ENCODE data around the gene P2RY6. TPM values are rescaled to one million over a fixed set of nuclear protein-coding genes. Genes with fewer than 3 reads are reported as not detected.
A peak's percentile ranks its signal among the peaks of the same experiment; 100 is the strongest.

The P2RY6 gene
- total RNA-seq, 4 donors from 2014 or later, result 0.76 to 1.0 TPM; not detected in 2

DNA sequence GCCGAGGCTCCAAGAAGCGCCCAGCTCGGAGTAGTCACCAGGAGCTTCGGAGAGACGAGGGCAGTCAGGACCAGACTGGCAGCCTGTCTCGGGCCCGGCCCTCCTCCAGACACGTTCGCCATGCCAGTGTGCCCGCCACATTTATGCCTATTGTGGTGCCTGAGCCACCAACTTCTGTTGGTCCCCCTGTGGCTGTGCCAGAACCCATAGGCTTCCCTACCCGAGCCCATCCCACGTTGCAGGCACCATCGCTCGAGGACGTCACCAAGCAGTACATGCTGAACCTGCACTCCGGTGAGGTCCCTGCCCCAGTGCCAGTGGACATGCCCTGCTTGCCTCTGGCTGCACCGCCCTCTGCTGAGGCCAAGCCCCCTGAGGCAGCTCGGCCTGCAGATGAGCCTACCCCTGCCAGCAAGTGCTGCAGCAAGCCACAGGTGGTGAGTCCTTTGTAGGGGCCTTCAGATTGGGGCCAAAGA lies 39.3 kb downstream of the P2RY6 start:
- peak overlapping the region; percentile 37 to 46 for H3K4me3 ChIP-seq
- no peak for DNase-seq
- peak overlapping the region; percentile 91 to 93 for H3K27ac ChIP-seq
- TF ChIP-seq POLR2A (IDR thresholded peaks at IDR 0.05), result no peak
- TF ChIP-seq, protein P1, sequence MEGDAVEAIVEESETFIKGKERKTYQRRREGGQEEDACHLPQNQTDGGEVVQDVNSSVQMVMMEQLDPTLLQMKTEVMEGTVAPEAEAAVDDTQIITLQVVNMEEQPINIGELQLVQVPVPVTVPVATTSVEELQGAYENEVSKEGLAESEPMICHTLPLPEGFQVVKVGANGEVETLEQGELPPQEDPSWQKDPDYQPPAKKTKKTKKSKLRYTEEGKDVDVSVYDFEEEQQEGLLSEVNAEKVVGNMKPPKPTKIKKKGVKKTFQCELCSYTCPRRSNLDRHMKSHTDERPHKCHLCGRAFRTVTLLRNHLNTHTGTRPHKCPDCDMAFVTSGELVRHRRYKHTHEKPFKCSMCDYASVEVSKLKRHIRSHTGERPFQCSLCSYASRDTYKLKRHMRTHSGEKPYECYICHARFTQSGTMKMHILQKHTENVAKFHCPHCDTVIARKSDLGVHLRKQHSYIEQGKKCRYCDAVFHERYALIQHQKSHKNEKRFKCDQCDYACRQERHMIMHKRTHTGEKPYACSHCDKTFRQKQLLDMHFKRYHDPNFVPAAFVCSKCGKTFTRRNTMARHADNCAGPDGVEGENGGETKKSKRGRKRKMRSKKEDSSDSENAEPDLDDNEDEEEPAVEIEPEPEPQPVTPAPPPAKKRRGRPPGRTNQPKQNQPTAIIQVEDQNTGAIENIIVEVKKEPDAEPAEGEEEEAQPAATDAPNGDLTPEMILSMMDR (IDR thresholded peaks at IDR 0.05), result no peak
- no peaks in the 10 kb centered on the region for H3K27me3 ChIP-seq
- H3K36me3 ChIP-seq, result no peaks in the 10 kb centered on the region
- peaks cover 1 to 15% of the 10 kb centered on the region in 2 donors for H3K4me1 ChIP-seq
- intact Hi-C loops (cut with DNase I; ENCODE audit: low total_unique reads), result no loop called here
- no peaks in the 10 kb centered on the region for H3K9me3 ChIP-seq

DNA sequence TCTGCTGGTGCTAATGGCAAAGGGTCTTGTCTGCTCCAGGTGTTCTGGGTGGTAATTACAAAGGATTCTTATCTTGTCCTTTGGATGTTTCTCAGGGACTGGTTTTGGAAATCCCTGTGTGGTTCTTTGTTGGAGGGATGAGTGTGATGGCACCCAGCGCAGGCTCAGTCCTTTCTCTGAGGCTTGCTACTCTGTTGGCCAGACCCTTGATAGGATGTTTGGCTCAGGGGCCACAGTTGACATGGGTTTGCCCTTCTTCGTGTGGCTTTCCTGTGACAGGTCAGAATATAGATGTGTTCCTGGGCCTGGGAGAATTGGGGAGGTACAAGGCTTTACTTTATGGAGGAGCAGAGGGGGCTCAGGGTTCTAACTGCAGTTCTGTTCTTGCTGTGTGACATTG lies 39.9 kb downstream of the P2RY6 start:
- Histone ChIP-seq H3K4me3 (peak overlapping the region; percentile 37 to 46), H3K27ac (peak overlapping the region; percentile 91 to 93), H3K9me3 (no peaks in the 10 kb centered on the region), H3K27me3 (no peaks in the 10 kb centered on the region), H3K36me3 (no peaks in the 10 kb centered on the region), H3K4me1 (peaks cover 8 to 21% of the 10 kb centered on the region in 2 donors)
- intact Hi-C loops (cut with DNase I; ENCODE audit: low total_unique reads), result no loop called here
- DNase-seq, result no peak
- no peak for TF ChIP-seq POLR2A (IDR thresholded peaks at IDR 0.05)
- TF ChIP-seq, protein P1 (IDR thresholded peaks at IDR 0.05), result no peak

DNA sequence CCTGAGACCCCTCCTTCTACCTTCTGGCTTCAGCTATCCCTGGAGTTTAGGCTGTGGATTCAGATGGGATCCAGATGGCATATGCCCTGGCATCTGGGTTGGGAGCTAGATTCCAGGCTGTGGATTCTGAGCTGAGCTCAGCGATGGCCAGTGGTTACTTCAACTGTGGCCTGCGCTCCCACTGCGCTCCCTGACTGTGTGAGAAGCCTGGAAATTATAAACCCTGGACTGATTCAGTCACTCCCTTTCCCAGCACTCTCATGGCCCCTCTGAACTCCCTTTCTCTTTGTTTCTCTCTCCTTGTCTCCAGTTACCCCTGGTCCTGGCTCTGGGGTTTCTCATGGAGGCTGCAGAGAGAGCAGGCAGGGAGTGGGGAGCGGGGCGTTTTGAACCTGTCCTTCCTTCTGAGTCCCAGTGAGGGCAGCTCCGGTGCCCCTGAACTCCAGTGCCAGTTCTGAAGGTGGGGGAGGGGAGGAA lies 40.8 kb downstream of the P2RY6 start:
- intact Hi-C loops (cut with DNase I; ENCODE audit: low total_unique reads), result no loop called here
- peak overlapping the region; percentile 37 to 46 for H3K4me3 ChIP-seq
- H3K36me3 ChIP-seq, result no peaks in the 10 kb centered on the region
- H3K27ac ChIP-seq, result peak overlapping the region; percentile 91 to 93
- no peaks in the 10 kb centered on the region for H3K27me3 ChIP-seq
- no peak for TF ChIP-seq POLR2A (IDR thresholded peaks at IDR 0.05)
- TF ChIP-seq, protein P1 (IDR thresholded peaks at IDR 0.05), result no peak
- peak in 1 of 2 donors; percentile 17 for DNase-seq
- H3K9me3 ChIP-seq, result no peaks in the 10 kb centered on the region
- H3K4me1 ChIP-seq, result peaks cover 12 to 28% of the 10 kb centered on the region in 2 donors

DNA sequence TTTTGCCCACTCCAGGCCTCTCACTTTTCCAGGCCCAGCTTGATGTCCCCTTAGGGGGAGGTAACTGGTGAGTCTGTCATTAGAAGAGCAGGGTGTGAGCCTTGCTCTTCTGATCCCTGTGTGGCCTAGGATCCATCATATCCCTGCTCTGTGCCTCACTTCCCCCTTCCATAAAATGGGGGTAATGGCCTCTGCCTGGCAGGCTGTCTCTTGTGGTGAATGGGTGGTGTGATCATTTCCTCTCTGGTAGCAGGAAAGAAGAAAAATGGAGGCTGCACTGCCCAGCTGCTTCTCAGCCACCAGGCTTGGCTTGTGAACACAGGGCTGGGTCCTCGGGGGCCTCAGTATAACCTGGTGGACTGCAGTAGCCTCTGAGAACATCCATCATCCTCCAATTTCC lies 41.5 kb downstream of the P2RY6 start:
- H3K9me3 ChIP-seq, result no peaks in the 10 kb centered on the region
- intact Hi-C loops (cut with DNase I; ENCODE audit: low total_unique reads), result no loop called here
- TF ChIP-seq, protein P1 (IDR thresholded peaks at IDR 0.05), result no peak
- TF ChIP-seq POLR2A (IDR thresholded peaks at IDR 0.05), result no peak
- no peak overlapping the region for H3K4me3 ChIP-seq
- DNase-seq, result no peak
- H3K36me3 ChIP-seq, result no peaks in the 10 kb centered on the region
- peak overlapping the region; percentile 91 to 93 for H3K27ac ChIP-seq
- no peaks in the 10 kb centered on the region for H3K27me3 ChIP-seq
- peaks cover 12 to 30% of the 10 kb centered on the region in 2 donors for H3K4me1 ChIP-seq

DNA sequence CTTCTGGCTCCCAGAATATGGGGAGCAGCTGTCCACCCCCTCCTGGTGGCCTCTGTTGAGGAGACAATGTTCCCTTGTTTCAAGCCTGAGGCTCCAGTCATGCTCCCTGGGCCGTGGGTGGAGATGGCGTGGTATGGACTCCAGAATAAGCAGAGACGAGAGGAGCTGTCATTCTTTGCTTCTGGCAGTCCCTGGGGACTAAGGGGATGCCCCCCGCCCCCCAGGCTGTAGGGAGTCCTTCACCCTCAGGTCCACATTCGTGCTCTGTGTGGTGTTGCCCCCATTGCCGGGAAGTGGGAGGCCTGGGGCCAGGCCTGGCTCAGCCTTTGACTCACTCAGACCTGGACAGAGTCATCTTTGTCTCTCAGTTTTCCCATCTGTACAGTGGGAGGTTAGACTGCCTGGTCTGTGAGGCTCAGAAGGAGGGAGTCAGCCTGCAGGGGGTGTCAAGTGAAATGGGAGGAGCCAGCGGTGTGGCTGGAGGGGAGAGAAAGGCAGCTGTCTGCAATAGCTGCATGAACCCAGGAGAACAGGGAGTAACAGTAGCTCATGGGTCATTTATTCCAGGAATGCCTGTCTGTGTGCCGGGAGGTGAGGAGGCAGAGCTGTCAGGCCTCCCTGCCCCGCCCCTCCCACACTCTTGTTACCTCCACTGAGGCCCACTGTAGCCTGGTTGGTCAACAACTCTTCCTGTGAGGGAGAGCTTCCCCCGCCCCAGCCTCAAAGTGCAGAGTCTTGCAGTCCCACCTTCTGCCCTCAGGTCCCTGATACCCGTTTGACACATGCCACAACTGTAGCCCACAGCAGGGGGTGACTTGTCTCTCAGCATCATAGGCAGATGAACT lies 42.2 kb downstream of the P2RY6 start:
- no peaks in the 10 kb centered on the region for H3K27me3 ChIP-seq
- TF ChIP-seq POLR2A (IDR thresholded peaks at IDR 0.05), result no peak
- TF ChIP-seq, protein P1 (IDR thresholded peaks at IDR 0.05), result no peak
- no peaks in the 10 kb centered on the region for H3K9me3 ChIP-seq
- H3K36me3 ChIP-seq, result no peaks in the 10 kb centered on the region
- DNase-seq, result peak; percentile 60 to 68
- peak overlapping the region in 1 of 2 donors; percentile 6 for H3K4me3 ChIP-seq
- intact Hi-C loops (cut with DNase I; ENCODE audit: low total_unique reads), result no loop called here
- peaks cover 12 to 32% of the 10 kb centered on the region in 2 donors for H3K4me1 ChIP-seq
- peak overlapping the region; percentile 91 to 93 for H3K27ac ChIP-seq
